Fibroblast of the aortic adventitia (primary cell): Measurements from ENCODE around the gene MARK2. TPM values are rescaled to one million over a fixed set of nuclear protein-coding genes. Genes with fewer than 3 reads are reported as not detected.

Source experiments
- DNase-seq: peaks from one replicate; pipeline ENCODE4 v3.0.0-alpha.2; 2010; ENCODE audit warnings: low read depth
- H3K4me3 ChIP-seq: 2 replicates; pipeline ENCODE4 v1.5.1; 2011; ENCODE audit warnings: low read depth, mild to moderate bottlenecking, control low read depth, low read length, moderate library complexity
- CTCF ChIP-seq: IDR thresholded peaks from 2 replicates; pipeline ENCODE4 v1.5.1; 2011; ENCODE audit warnings: mild to moderate bottlenecking, low read length, control low read depth, inconsistent platforms; ENCODE audit not compliant: insufficient read depth
- total RNA-seq: library from RNA; depleted of rRNA; stranded (reverse); fragments of >200 nt; gene quantifications from 2 replicates; pipeline ENCODE4 v1.2.3, GENCODE V29; 2012; ENCODE audit warnings: low replicate concordance

The MARK2 gene
- total RNA-seq, 1 donor, result 12.7 TPM

- H3K4me3 ChIP-seq, result no peak overlapping the region
- DNase-seq, result no peak
- TF ChIP-seq CTCF, result no peak
Observed at GRCh38 chr11:63877658-63878241, 38.8 kb downstream of the MARK2 start.

- DNase-seq, result peak; percentile 78
- H3K4me3 ChIP-seq, result no peak overlapping the region
- TF ChIP-seq CTCF, result no peak
Observed at GRCh38 chr11:63879598-63880402, 40.9 kb downstream of the MARK2 start.

GRCh38 chr11:63880403-63880790 is 41.5 kb downstream of the MARK2 start:
- no peak for TF ChIP-seq CTCF
- no peak overlapping the region for H3K4me3 ChIP-seq
- no peak for DNase-seq

- no peak for TF ChIP-seq CTCF
- no peak overlapping the region for H3K4me3 ChIP-seq
- no peak for DNase-seq
Observed at GRCh38 chr11:63882555-63883242, 43.8 kb downstream of the MARK2 start.

- no peak overlapping the region for H3K4me3 ChIP-seq
- TF ChIP-seq CTCF, result no peak
- no peak for DNase-seq
Observed at GRCh38 chr11:63883791-63884190, 44.9 kb downstream of the MARK2 start.

- no peak overlapping the region for H3K4me3 ChIP-seq
Observed at GRCh38 chr11:63884196-63884932, 45.5 kb downstream of the MARK2 start.

More at GRCh38 chr11:63884196-63884932, 45.5 kb downstream of the MARK2 start:
- TF ChIP-seq CTCF, result no peak
- DNase-seq, result no peak
